H1 (cell line): ENCODE results near the gene FBXO38. TPM values are rescaled to one million over a fixed set of nuclear protein-coding genes. Genes with fewer than 3 reads are reported as not detected.

Source experiments
- CTCF ChIA-PET: fragments of 300-600 bp; sonication (Branson Sonifier 250); formaldehyde crosslinking; loops from one replicate; lab custom pipeline; 2021; ENCODE audit not compliant: partially characterized antibody; lab: Charles Lee
- POLR2A ChIA-PET: fragments of 300-600 bp; sonication (Branson Sonifier 250); formaldehyde crosslinking; loops from one replicate; lab custom pipeline; 2021; ENCODE audit warnings: inconsistent platforms; ENCODE audit not compliant: partially characterized antibody; lab: Charles Lee
- DNase-seq, 2 experiments: peaks; one replicate each; pipeline versions ENCODE4 v3.0.0 to v3.0.0-alpha.2; 2010 to 2022; ENCODE audit warnings: low spot score in 2 of 2, low read depth in 1 of 2, mixed read lengths in 1 of 2
- FAIRE-seq: peaks from 2 replicates; lab custom pipeline; 2011; peaks lifted over from hg19 to GRCh38; lab: Jason Lieb, UNC
- H2AFZ ChIP-seq: 2 replicates; pipeline ENCODE4 v1.8.1; 2012; ENCODE audit warnings: low read length, inconsistent platforms
- H2AK5ac ChIP-seq: 2 replicates; pipeline ENCODE4 v1.6.1; 2013; ENCODE audit warnings: low read depth, low read length
- H2BK120ac ChIP-seq: replicated peaks from 2 replicates; pipeline ENCODE3; 2013; ENCODE audit warnings: low read depth, low read length, inconsistent platforms
- H2BK12ac ChIP-seq: 2 replicates; pipeline ENCODE4 v1.6.1; 2013; ENCODE audit warnings: low read depth, low read length
- H2BK15ac ChIP-seq: 2 replicates; pipeline ENCODE4 v1.6.1; 2013; ENCODE audit warnings: low read length
- H2BK20ac ChIP-seq: 2 replicates; pipeline ENCODE4 v1.6.1; 2013; ENCODE audit warnings: low read length
- H2BK5ac ChIP-seq: 2 replicates; pipeline ENCODE4 v1.6.1; 2013; ENCODE audit warnings: low read depth, low read length
- H3K14ac ChIP-seq: 2 replicates; pipeline ENCODE4 v1.6.1; 2013; ENCODE audit warnings: inconsistent platforms; ENCODE audit not compliant: insufficient read length
- H3K18ac ChIP-seq: 2 replicates; pipeline ENCODE4 v1.6.1; 2013; ENCODE audit warnings: low read length; ENCODE audit errors: extremely low read depth
- H3K23ac ChIP-seq: 2 replicates; pipeline ENCODE4 v1.6.1; 2013; ENCODE audit warnings: inconsistent platforms; ENCODE audit not compliant: insufficient read length
- H3K23me2 ChIP-seq: 2 replicates; pipeline ENCODE4 v1.6.1; 2013; ENCODE audit warnings: low read depth, low read length
- H3K27ac ChIP-seq: 2 replicates; pipeline ENCODE4 v1.6.1; 2011; ENCODE audit warnings: low read depth, low read length, inconsistent platforms
- H3K27me3 ChIP-seq, 4 experiments: replicated peaks in 1 of 4; 1 replicate in 1 of 4; 2 replicates in 3 of 4; pipeline versions ENCODE4 v1.6.1 to v1.8.1; 2011 to 2013; ENCODE audit warnings: low read length in 3 of 4, mild to moderate bottlenecking in 3 of 4, inconsistent platforms in 2 of 4, mixed read lengths in 2 of 4, moderate library complexity in 1 of 4; ENCODE audit not compliant: control insufficient read depth in 3 of 4, insufficient read depth in 3 of 4; ENCODE audit errors: extremely low read depth in 1 of 4
- H3K36me3 ChIP-seq, 4 experiments: 2 replicates each; pipeline versions ENCODE4 v1.6.1 to v1.8.1; 2011 to 2013; ENCODE audit warnings: mild to moderate bottlenecking in 4 of 4, low read length in 3 of 4, moderate library complexity in 2 of 4, control low read depth in 1 of 4, inconsistent platforms in 1 of 4; ENCODE audit not compliant: insufficient read depth in 4 of 4, control insufficient read depth in 2 of 4
- H3K4ac ChIP-seq: replicated peaks from 2 replicates; pipeline ENCODE3; 2013; ENCODE audit warnings: low read length, low read depth, mixed read lengths, inconsistent platforms; ENCODE audit not compliant: insufficient read length
- H3K4me1 ChIP-seq, 4 experiments: replicated peaks in 1 of 4; 1 replicate in 1 of 4; 2 replicates in 3 of 4; pipeline versions ENCODE4 v1.6.1 to v1.8.1; 2011 to 2013; ENCODE audit warnings: low read length in 3 of 4, inconsistent platforms in 2 of 4, mixed read lengths in 1 of 4; ENCODE audit not compliant: insufficient read depth in 4 of 4, control insufficient read depth in 3 of 4
- H3K4me2 ChIP-seq, 2 experiments: 2 replicates each; pipeline versions ENCODE4 v1.6.1 to v1.8.1; 2011 to 2013; ENCODE audit warnings: low read depth in 2 of 2, low read length in 2 of 2, control low read depth in 1 of 2, inconsistent platforms in 1 of 2, mild to moderate bottlenecking in 1 of 2; ENCODE audit not compliant: insufficient read depth in 1 of 2
- H3K4me3 ChIP-seq, 4 experiments: fragments of 200-600, 300-600 bp in 1 of 4; sonication (generic), shearing (Covaris generic), sonication (Bioruptor Twin) in 1 of 4; 2 replicates each; pipeline versions ENCODE4 v1.5.1 to v1.8.1; 2011 to 2016; ENCODE audit warnings: low read length in 4 of 4, low read depth in 3 of 4, control low read depth in 2 of 4, inconsistent platforms in 2 of 4, mild to moderate bottlenecking in 2 of 4, mixed read lengths in 1 of 4, moderate library complexity in 1 of 4; ENCODE audit not compliant: insufficient read depth in 2 of 4; ENCODE audit errors: extremely low read depth in 1 of 4
- H3K56ac ChIP-seq: replicated peaks from 2 replicates; pipeline ENCODE3; 2013; ENCODE audit warnings: low read depth, mild to moderate bottlenecking, mixed read lengths, low read length, inconsistent platforms; ENCODE audit not compliant: insufficient read length
- H3K79me1 ChIP-seq: 2 replicates; pipeline ENCODE4 v1.6.1; 2013; ENCODE audit warnings: low read depth, low read length, control low read depth
- H3K79me2 ChIP-seq, 2 experiments: 2 replicates each; pipeline versions ENCODE4 v1.6.1 to v1.8.1; 2012 to 2013; ENCODE audit warnings: low read length in 2 of 2, mild to moderate bottlenecking in 2 of 2, inconsistent platforms in 1 of 2; ENCODE audit not compliant: insufficient read depth in 2 of 2, control insufficient read depth in 1 of 2
- H3K9ac ChIP-seq, 4 experiments: replicated peaks in 1 of 4; 1 replicate in 1 of 4; 2 replicates in 3 of 4; pipeline versions ENCODE4 v1.6.1 to v1.8.1; 2011 to 2013; ENCODE audit warnings: low read depth in 3 of 4, low read length in 3 of 4, control low read depth in 2 of 4, mild to moderate bottlenecking in 2 of 4, moderate library complexity in 2 of 4, inconsistent platforms in 1 of 4; ENCODE audit errors: extremely low read depth in 1 of 4
- H3K9me3 ChIP-seq, 2 experiments: 2 replicates each; pipeline versions ENCODE4 v1.6.1 to v1.8.1; 2012 to 2013; ENCODE audit warnings: mild to moderate bottlenecking in 2 of 2, moderate library complexity in 2 of 2, control low read depth in 1 of 2, inconsistent platforms in 1 of 2, low read depth in 1 of 2, low read length in 1 of 2, mixed read lengths in 1 of 2; ENCODE audit not compliant: insufficient read depth in 2 of 2
- H4K20me1 ChIP-seq, 2 experiments: replicated peaks in 1 of 2; 2 replicates each; pipeline versions ENCODE3 to v1.8.1; 2011 to 2013; ENCODE audit warnings: inconsistent platforms in 2 of 2, low read length in 2 of 2, mild to moderate bottlenecking in 1 of 2; ENCODE audit not compliant: insufficient read depth in 2 of 2, control insufficient read depth in 1 of 2
- H4K5ac ChIP-seq: 2 replicates; pipeline ENCODE4 v1.6.1; 2013; ENCODE audit warnings: low read length, low read depth, mixed read lengths, inconsistent platforms; ENCODE audit not compliant: insufficient read length
- H4K8ac ChIP-seq: 2 replicates; pipeline ENCODE4 v1.8.0; 2013; ENCODE audit warnings: mild to moderate bottlenecking, moderate library complexity, low read length, inconsistent platforms; ENCODE audit not compliant: insufficient read depth; ENCODE audit errors: extremely low read depth
- H4K91ac ChIP-seq: replicated peaks from 2 replicates; pipeline ENCODE3; 2013; ENCODE audit warnings: low read length, mixed read lengths, inconsistent platforms; ENCODE audit not compliant: insufficient read length
- BCL11A ChIP-seq, 2 experiments: IDR thresholded peaks; one replicate each; pipeline ENCODE4 v1.6.1; 2011; ENCODE audit warnings: low read depth in 2 of 2, low read length in 2 of 2, mild to moderate bottlenecking in 2 of 2
- CHD1 ChIP-seq: IDR thresholded peaks from 2 replicates; pipeline ENCODE4 v1.6.1; 2012; ENCODE audit warnings: low read depth, low read length, improper control_type of control experiment
- EZH2 ChIP-seq: fragments of 200-600 bp; sonication (generic); IDR thresholded peaks from 2 replicates; pipeline ENCODE4 v1.7.1; 2012; ENCODE audit warnings: low read depth, mild to moderate bottlenecking, moderate library complexity, low read length, inconsistent platforms; ENCODE audit not compliant: severe bottlenecking
- POU5F1 ChIP-seq: IDR thresholded peaks from 2 replicates; pipeline ENCODE4 v1.6.1; 2011; ENCODE audit warnings: low read depth, mild to moderate bottlenecking, low read length, moderate library complexity
- RAD21 ChIP-seq, 2 experiments: IDR thresholded peaks in 1 of 2; conservative IDR thresholded peaks in 1 of 2; 2 replicates each; pipeline ENCODE4 v1.6.1; 2011; ENCODE audit warnings: low read depth in 2 of 2, low read length in 2 of 2, improper control_type of control experiment in 1 of 2, inconsistent platforms in 1 of 2, mild to moderate bottlenecking in 1 of 2, moderate library complexity in 1 of 2
- WGBS, 2 experiments: shearing (Covaris generic) in 1 of 2; methylation state at CpG; one replicate each; pipeline versions ENCODE4 v1.1.6 to v1.1.7; 2013 to 2015; ENCODE audit warnings: low lambda C conversion rate in 2 of 2, mixed read lengths in 2 of 2, inconsistent platforms in 1 of 2, low coverage in 1 of 2, missing lambda C conversion rate in 1 of 2; ENCODE audit not compliant: insufficient replicate concordance in 2 of 2, insufficient coverage in 1 of 2, insufficient read length in 1 of 2; ENCODE audit errors: extremely low coverage in 1 of 2, missing lambda C conversion rate in 1 of 2; 5-methylcytosine and 5-hydroxymethylcytosine counted together
- polyA plus RNA-seq, 7 experiments: library from polyadenylated mRNA; depleted of rRNA in 3 of 7; stranded (reverse) in 5 of 7; unstranded in 2 of 7; fragments of >200 nt in 5 of 7; fragments of 200-250 nt in 2 of 7; gene quantifications; 1 replicate in 5 of 7; 2 replicates in 1 of 7; 4 replicates in 1 of 7; pipeline versions ENCODE4 v1.2.1 to v1.2.3, GENCODE V29; 2011 to 2013; ENCODE audit warnings: missing spikeins in 2 of 7, mixed read lengths in 2 of 7
- total RNA-seq: library from RNA; stranded (reverse); fragmentation: NEBNext Ultra II Directional; extraction: Animal tissue kit (Norgen Biotek cat#: 25700); gene quantifications from 2 replicates; pipeline ENCODE4 v1.2.1, GENCODE V29; 2021

The FBXO38 gene
- total and polyA plus RNA-seq, 2 of the 8 experiments (the other 6 are each of a cell fraction or from before 2014, with no cell fraction given): 9.1 to 34.3 TPM

- CTCF ChIA-PET: interaction anchor here (1.5 kb wide), 1 partner anchor 17 kb away, joined by 4 read pairs; no protein-coding TSS in a partner anchor
- POLR2A ChIA-PET: interaction anchor here (1.3 kb wide), 1 partner anchor 9 kb away, joined by 3 read pairs; no protein-coding TSS in a partner anchor
- H4K20me1 ChIP-seq: peaks cover 0 to 5% of the 10 kb centered on the region in 2 experiments
- no peak for TF ChIP-seq CHD1
- no peak for TF ChIP-seq POU5F1
- no peak for TF ChIP-seq BCL11A (IDR thresholded peaks at IDR 0.05; ENCODE audit: low read depth in 2 of 2, low read length in 2 of 2)
- no peak for TF ChIP-seq EZH2
- no peak for TF ChIP-seq RAD21 (IDR thresholded peaks at IDR 0.05 in 1 of 2, conservative IDR thresholded peaks at IDR 0.05 in 1 of 2; ENCODE audit: low read depth in 2 of 2, low read length in 2 of 2)
Observed at GRCh38 chr5:148388696-148389095, 4.9 kb downstream of the FBXO38 start.

More at GRCh38 chr5:148388696-148389095, 4.9 kb downstream of the FBXO38 start:
- Histone ChIP-seq H3K4ac (no peak overlapping the region), H2BK5ac (no peak overlapping the region), H3K56ac (no peak overlapping the region), H2BK12ac (no peak overlapping the region), H3K23ac (no peak overlapping the region), H3K4me3 (no peak overlapping the region), H2BK120ac (no peak overlapping the region), H3K27ac (no peak overlapping the region), H3K9ac (no peak overlapping the region), H2BK20ac (no peak overlapping the region), H4K91ac (no peak overlapping the region), H3K4me1 (peaks cover 4 to 7% (median 6%) of the 10 kb centered on the region in 4 experiments; a peak in 6 of 7 replicates), H3K36me3 (peaks cover 0 to 3% (median 0%) of the 10 kb centered on the region in 4 experiments; a peak in 1 of 8 replicates), H2AK5ac (no peak overlapping the region), H3K14ac (no peak overlapping the region), H3K9me3 (no peaks in the 10 kb centered on the region), H3K79me1 (peaks cover 12% of the 10 kb centered on the region; the same call in 1 of the 2 replicates), H4K8ac (no peak overlapping the region), H2AFZ (no peak overlapping the region), H3K18ac (no peak overlapping the region), H3K23me2 (peaks cover 3% of the 10 kb centered on the region), H3K27me3 (no peaks in the 10 kb centered on the region), H3K79me2 (peaks cover 0 to 91% of the 10 kb centered on the region in 2 experiments; a peak in 3 of 4 replicates), H3K4me2 (no peak overlapping the region), H2BK15ac (no peak overlapping the region), H4K5ac (no peak overlapping the region)
- FAIRE-seq: no peak
- WGBS, 2 experiments: 89% methylated on average over 1 of the region's 1 CpG; no CpG with 5 or more reads in 1 of the 2 experiments
- no peak for DNase-seq
